Mammary epithelial cell (primary cell): ENCODE measurements around the gene OR11A1.

Experiments used
- EZH2 ChIP-seq: IDR thresholded peaks from 2 replicates; pipeline ENCODE4 v1.6.1; 2012; ENCODE audit warnings: low read length, inconsistent platforms, borderline replicate concordance
- TF ChIP-seq, protein P1 (sequence below), 2 donors: IDR thresholded peaks in 1 of 2; conservative IDR thresholded peaks in 1 of 2; 2 replicates each; pipeline ENCODE4 v1.5.1; 2011 to 2012; ENCODE audit warnings: inconsistent platforms in 2 of 2, low read length in 2 of 2, mild to moderate bottlenecking in 2 of 2, control low read depth in 1 of 2, low read depth in 1 of 2; ENCODE audit not compliant: insufficient read depth in 1 of 2; ENCODE audit errors: extremely low read depth in 1 of 2

DNA sequence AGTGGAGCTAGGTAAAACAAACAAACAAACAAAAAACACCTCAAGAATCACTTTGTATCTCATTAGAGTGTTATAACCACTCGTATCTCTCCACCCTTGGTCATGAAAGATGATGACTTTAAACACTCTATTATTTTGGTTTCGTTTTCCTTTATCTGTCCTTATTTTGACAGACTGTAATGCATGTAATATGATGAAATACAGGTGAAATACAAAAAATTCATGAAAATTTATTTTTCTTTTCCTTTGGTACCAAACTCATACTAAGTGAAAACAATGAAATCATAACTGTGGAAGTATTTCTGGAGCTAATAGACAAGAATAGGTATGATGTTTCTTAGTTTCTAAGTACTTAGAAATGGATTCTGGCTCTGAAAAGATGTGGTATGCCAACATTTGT is 57.3 kb downstream of the OR11A1 start:
- TF ChIP-seq, protein P1, sequence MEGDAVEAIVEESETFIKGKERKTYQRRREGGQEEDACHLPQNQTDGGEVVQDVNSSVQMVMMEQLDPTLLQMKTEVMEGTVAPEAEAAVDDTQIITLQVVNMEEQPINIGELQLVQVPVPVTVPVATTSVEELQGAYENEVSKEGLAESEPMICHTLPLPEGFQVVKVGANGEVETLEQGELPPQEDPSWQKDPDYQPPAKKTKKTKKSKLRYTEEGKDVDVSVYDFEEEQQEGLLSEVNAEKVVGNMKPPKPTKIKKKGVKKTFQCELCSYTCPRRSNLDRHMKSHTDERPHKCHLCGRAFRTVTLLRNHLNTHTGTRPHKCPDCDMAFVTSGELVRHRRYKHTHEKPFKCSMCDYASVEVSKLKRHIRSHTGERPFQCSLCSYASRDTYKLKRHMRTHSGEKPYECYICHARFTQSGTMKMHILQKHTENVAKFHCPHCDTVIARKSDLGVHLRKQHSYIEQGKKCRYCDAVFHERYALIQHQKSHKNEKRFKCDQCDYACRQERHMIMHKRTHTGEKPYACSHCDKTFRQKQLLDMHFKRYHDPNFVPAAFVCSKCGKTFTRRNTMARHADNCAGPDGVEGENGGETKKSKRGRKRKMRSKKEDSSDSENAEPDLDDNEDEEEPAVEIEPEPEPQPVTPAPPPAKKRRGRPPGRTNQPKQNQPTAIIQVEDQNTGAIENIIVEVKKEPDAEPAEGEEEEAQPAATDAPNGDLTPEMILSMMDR (conservative IDR thresholded peaks at IDR 0.05 in 1 of 2, IDR thresholded peaks at IDR 0.05 in 1 of 2; ENCODE audit: extremely low read depth in 1 of 2, insufficient read depth in 1 of 2, low read depth in 1 of 2, low read length in 2 of 2): no peak
- TF ChIP-seq EZH2: no peak
